ENCODE results near the gene PEX12. TPM values are rescaled to one million over a fixed set of nuclear protein-coding genes. Genes with fewer than 3 reads are reported as not detected.

The PEX12 gene
- total RNA-seq, 2 experiments from 2014 or later, result 3.0 to 3.2 TPM

DNA sequence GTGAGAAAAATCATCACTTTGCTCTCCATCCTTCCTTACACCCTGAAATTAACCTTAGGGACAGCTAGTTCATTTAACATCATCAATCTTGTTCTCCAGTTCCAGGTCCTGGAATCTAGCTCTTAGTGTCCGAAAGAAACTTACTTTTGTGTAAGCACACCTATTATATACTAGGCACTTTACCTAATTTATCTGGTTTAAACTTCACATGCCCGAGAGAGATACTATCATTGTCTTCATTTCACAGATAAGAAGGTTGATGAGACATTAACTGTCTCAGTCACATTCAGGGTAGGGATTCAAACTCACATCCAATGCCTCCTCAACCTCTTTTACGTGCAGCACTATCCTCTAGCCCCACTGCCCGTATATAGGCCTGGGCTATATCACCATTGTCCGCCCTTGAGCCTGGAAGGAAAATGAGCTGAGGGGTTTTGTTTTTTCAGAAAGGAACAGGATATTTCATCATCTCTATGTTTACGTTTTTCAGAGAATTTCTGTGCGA, 8.2 kb upstream of the PEX12 start:
- Histone ChIP-seq H3K27me3 (ENCODE audit: control insufficient read depth in 1 of 2, insufficient read depth in 2 of 2, low read length in 2 of 2) (no peaks in the 10 kb centered on the region), H3K4me1 (ENCODE audit: insufficient read depth, low read length) (peaks cover 27% of the 10 kb centered on the region), H3K27ac (ENCODE audit: low read depth in 1 of 2, low read length in 2 of 2) (peak overlapping the region; percentile 87 to 98), H3K36me3 (ENCODE audit: insufficient read depth, low read length) (no peaks in the 10 kb centered on the region), H3K9me3 (ENCODE audit: control insufficient read depth in 1 of 2, insufficient read depth in 1 of 2, low read length in 2 of 2) (no peaks in the 10 kb centered on the region), H3K4me3 (ENCODE audit: low read length) (peak overlapping the region; percentile 99)
- intact Hi-C loops (cut with DNase I, micrococcal nuclease), result loop anchor here (1.0 to 5.0 kb wide), 4 partner anchors 8 to 624 kb away; partner anchors contain the start of genes PEX12 (in 2 of the 2), CCT6B (in 1 of the 2), TAF15 (in 1 of the 2) and ZNF830 (in 1 of the 2)
- Mint-ChIP-seq H3K36me3 (ENCODE audit: low read depth) (peaks cover 9% of the 10 kb centered on the region), H3K9me3 (no peaks in the 10 kb centered on the region), H3K4me3 (peak overlapping the region; percentile 96), H3K27me3 (no peaks in the 10 kb centered on the region), H3K4me1 (ENCODE audit: low read depth) (peaks cover 40% of the 10 kb centered on the region), H3K27ac (peak overlapping the region; percentile 97)
- DNase-seq, result peak in 1 of 14 experiments; percentile 1
- TF ChIP-seq, protein P1, sequence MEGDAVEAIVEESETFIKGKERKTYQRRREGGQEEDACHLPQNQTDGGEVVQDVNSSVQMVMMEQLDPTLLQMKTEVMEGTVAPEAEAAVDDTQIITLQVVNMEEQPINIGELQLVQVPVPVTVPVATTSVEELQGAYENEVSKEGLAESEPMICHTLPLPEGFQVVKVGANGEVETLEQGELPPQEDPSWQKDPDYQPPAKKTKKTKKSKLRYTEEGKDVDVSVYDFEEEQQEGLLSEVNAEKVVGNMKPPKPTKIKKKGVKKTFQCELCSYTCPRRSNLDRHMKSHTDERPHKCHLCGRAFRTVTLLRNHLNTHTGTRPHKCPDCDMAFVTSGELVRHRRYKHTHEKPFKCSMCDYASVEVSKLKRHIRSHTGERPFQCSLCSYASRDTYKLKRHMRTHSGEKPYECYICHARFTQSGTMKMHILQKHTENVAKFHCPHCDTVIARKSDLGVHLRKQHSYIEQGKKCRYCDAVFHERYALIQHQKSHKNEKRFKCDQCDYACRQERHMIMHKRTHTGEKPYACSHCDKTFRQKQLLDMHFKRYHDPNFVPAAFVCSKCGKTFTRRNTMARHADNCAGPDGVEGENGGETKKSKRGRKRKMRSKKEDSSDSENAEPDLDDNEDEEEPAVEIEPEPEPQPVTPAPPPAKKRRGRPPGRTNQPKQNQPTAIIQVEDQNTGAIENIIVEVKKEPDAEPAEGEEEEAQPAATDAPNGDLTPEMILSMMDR (IDR thresholded peaks at IDR 0.05), result no peak
- peak; percentile 15 for ATAC-seq (ENCODE audit: poor library complexity)
- POLR2A ChIA-PET, result interaction anchor here (0.8 to 5.0 kb wide), 13 partner anchors 8 to 564 kb away, joined by 3 to 128 read pairs (median 4); partner anchors contain the start of genes NLE1, PEX12, SLFN5 and TAF15
- CTCF ChIA-PET, result interaction anchor here (0.9 to 1.4 kb wide), 2 partner anchors 8 to 445 kb away, joined by 3 to 9 read pairs; partner anchors contain the start of genes NLE1 and PEX12

DNA sequence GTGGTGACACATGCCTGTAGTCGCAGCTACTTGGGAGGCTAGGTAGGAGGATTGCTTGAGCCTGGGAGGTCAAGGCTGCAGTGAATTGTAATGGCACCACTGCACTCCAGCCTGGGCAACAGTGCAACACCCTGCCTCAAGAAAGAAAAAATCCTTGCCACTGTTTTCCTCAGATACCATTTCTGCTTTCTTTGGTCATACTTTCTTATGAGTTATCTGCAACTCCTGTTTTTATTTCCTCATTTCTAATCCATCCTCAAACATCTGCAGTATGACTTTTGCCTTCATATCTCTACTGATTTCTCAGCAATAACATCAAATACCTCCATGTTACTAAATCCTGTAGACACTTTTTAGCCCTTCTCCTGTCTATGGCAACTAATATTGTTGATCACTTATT, 5.7 kb upstream of the PEX12 start:
- Histone ChIP-seq H3K4me3 (ENCODE audit: low read length) (no peak overlapping the region), H3K36me3 (ENCODE audit: insufficient read depth, low read length) (no peaks in the 10 kb centered on the region), H3K9me3 (ENCODE audit: control insufficient read depth in 1 of 2, insufficient read depth in 1 of 2, low read length in 2 of 2) (no peaks in the 10 kb centered on the region), H3K4me1 (ENCODE audit: insufficient read depth, low read length) (peaks cover 21% of the 10 kb centered on the region), H3K27me3 (ENCODE audit: control insufficient read depth in 1 of 2, insufficient read depth in 2 of 2, low read length in 2 of 2) (no peaks in the 10 kb centered on the region), H3K27ac (ENCODE audit: low read depth in 1 of 2, low read length in 2 of 2) (no peak overlapping the region)
- ChIA-PET POLR2A (no interaction called here), CTCF (interaction anchor here (1.2 kb wide), 1 partner anchor 271 kb away, joined by 3 read pairs; no protein-coding TSS in a partner anchor)
- ATAC-seq (ENCODE audit: poor library complexity) (no peak), DNase-seq (no peak)
- Mint-ChIP-seq H3K9me3 (no peaks in the 10 kb centered on the region), H3K36me3 (ENCODE audit: low read depth) (peaks cover 9% of the 10 kb centered on the region), H3K27ac (no peak overlapping the region), H3K27me3 (no peaks in the 10 kb centered on the region), H3K4me1 (ENCODE audit: low read depth) (peaks cover 34% of the 10 kb centered on the region), H3K4me3 (no peak overlapping the region)
- TF ChIP-seq, protein P1 (IDR thresholded peaks at IDR 0.05), result no peak
- intact Hi-C loops (cut with DNase I, micrococcal nuclease), result no loop called here

DNA sequence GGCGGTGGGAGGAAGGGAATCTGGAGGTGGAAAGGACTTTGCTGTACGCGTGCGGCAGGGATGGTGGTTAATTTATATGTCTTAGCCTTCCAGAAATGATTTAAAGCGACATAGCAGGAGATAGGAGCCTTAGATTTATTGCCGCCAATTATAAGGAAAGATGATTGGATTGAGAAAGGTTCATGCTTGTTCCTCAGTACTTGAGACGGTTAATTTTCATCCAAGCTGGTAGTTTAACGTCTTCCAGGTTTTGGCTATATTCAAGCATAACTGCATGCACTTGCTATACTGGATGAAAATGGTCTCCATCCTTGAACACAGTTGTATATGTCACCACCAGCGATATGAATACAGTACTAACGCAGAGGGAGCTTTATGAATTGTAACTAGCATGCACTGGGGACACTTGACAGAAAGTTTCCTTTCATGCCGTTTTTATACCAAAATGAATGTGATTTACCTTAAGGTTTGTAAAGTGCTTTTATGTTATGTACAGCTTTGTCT, 610 bp upstream of the PEX12 start:
- peak overlapping the region; percentile 85 for H3K4me3 ChIP-seq (ENCODE audit: low read length)
- ChIA-PET POLR2A (interaction anchor here (0.6 to 4.3 kb wide), 46 partner anchors 9 to 956 kb away, joined by 3 to 128 read pairs (median 4); partner anchors contain the start of genes AP2B1, LIG3, MYO19 and NLE1), CTCF (interaction anchor here (0.6 to 3.3 kb wide), 9 partner anchors 8 to 437 kb away, joined by 3 to 11 read pairs (median 8); partner anchors contain the start of genes AP2B1, NLE1 and SLFN5)
- no peaks in the 10 kb centered on the region for H3K27me3 Mint-ChIP-seq
- peak in 3 of 14 experiments; percentile 13 to 38 (median 23) for DNase-seq
- H3K27me3 ChIP-seq (ENCODE audit: control insufficient read depth in 1 of 2, insufficient read depth in 2 of 2, low read length in 2 of 2), result no peaks in the 10 kb centered on the region
- H3K36me3 ChIP-seq (ENCODE audit: insufficient read depth, low read length), result peaks cover 16% of the 10 kb centered on the region
- no peaks in the 10 kb centered on the region for H3K9me3 Mint-ChIP-seq
- peaks cover 27% of the 10 kb centered on the region for H3K36me3 Mint-ChIP-seq (ENCODE audit: low read depth)
- TF ChIP-seq, protein P1 (IDR thresholded peaks at IDR 0.05), result no peak
- peak overlapping the region; percentile 90 to 93 for H3K27ac ChIP-seq (ENCODE audit: low read depth in 1 of 2, low read length in 2 of 2)
- intact Hi-C loops (cut with DNase I, micrococcal nuclease), result loop anchor here (1.0 to 2.0 kb wide), 4 partner anchors 8 to 437 kb away; partner anchors contain the start of genes AP2B1 (in 2 of the 2) and NLE1 (in 2 of the 2)
- H3K4me1 ChIP-seq (ENCODE audit: insufficient read depth, low read length), result peaks cover 21% of the 10 kb centered on the region
- no peaks in the 10 kb centered on the region for H3K9me3 ChIP-seq (ENCODE audit: control insufficient read depth in 1 of 2, insufficient read depth in 1 of 2, low read length in 2 of 2)
- peaks cover 42% of the 10 kb centered on the region for H3K4me1 Mint-ChIP-seq (ENCODE audit: low read depth)
- peak overlapping the region; percentile 92 for H3K4me3 Mint-ChIP-seq
- peak overlapping the region; percentile 97 for H3K27ac Mint-ChIP-seq
- ATAC-seq (ENCODE audit: poor library complexity), result peak; percentile 19

Measured in CD4-positive, alpha-beta T cell (primary cell).